Muscle layer of colon (tissue), 2 donors: ENCODE data around the gene FOXO3.
"Not testable (repeated sequence)": the region's sequence is repeated elsewhere in the genome, so short reads cannot be mapped to it uniquely, and the experiment has no call there.

Experiments
- H3K27ac ChIP-seq: one replicate; pipeline ENCODE4 v1.7.0; 2013; ENCODE audit warnings: low read depth, mild to moderate bottlenecking, low read length, moderate library complexity
- H3K27me3 ChIP-seq, 2 donors: one replicate each; pipeline ENCODE4 v1.7.0; 2013; ENCODE audit warnings: low read length in 2 of 2, mild to moderate bottlenecking in 2 of 2; ENCODE audit not compliant: insufficient read depth in 2 of 2, control insufficient read depth in 1 of 2
- H3K36me3 ChIP-seq: one replicate; pipeline ENCODE4 v1.7.0; 2013; ENCODE audit warnings: mild to moderate bottlenecking, low read length; ENCODE audit not compliant: insufficient read depth
- H3K4me1 ChIP-seq: one replicate; pipeline ENCODE4 v1.7.0; 2013; ENCODE audit warnings: mild to moderate bottlenecking, low read length; ENCODE audit not compliant: insufficient read depth
- H3K4me3 ChIP-seq, 2 donors: one replicate each; pipeline ENCODE4 v1.7.0; 2013; ENCODE audit warnings: low read length in 2 of 2, low read depth in 1 of 2, mild to moderate bottlenecking in 1 of 2, moderate library complexity in 1 of 2
- H3K9ac ChIP-seq: one replicate; pipeline ENCODE4 v1.7.0; 2013; ENCODE audit warnings: low read length
- H3K9me3 ChIP-seq: one replicate; pipeline ENCODE4 v1.7.0; 2013; ENCODE audit warnings: mild to moderate bottlenecking, low read length
- donor health status: abdominal sarcoma.
- donor health status: Adenocarcinoma of cecum.

FOXO3 gene

GRCh38 chr6:108683976-108684375 lies 123.3 kb downstream of the FOXO3 start:
- H3K27me3 ChIP-seq, H3K9me3 ChIP-seq, H3K36me3 ChIP-seq, H3K27ac ChIP-seq, H3K9ac ChIP-seq, H3K4me3 ChIP-seq: not testable (repeated sequence)
- peaks cover 14% of the 10 kb centered on the region for H3K4me1 ChIP-seq

- H3K27me3 ChIP-seq: no peaks in the 10 kb centered on the region
- no peaks in the 10 kb centered on the region for H3K36me3 ChIP-seq
- H3K27ac ChIP-seq: no peak overlapping the region
Observed at GRCh38 chr6:108684771-108685329, 124.1 kb downstream of the FOXO3 start.

GRCh38 chr6:108685970-108686369 lies 125.3 kb downstream of the FOXO3 start:
- Histone ChIP-seq H3K36me3 (no peaks in the 10 kb centered on the region), H3K9ac (no peak overlapping the region), H3K27ac (no peak overlapping the region), H3K4me1 (peaks cover 24% of the 10 kb centered on the region), H3K9me3 (no peaks in the 10 kb centered on the region), H3K4me3 (no peak overlapping the region), H3K27me3 (no peaks in the 10 kb centered on the region)

More at GRCh38 chr6:108684771-108685329, 124.1 kb downstream of the FOXO3 start:
- no peak overlapping the region for H3K4me3 ChIP-seq
- peaks cover 22% of the 10 kb centered on the region for H3K4me1 ChIP-seq
- no peak overlapping the region for H3K9ac ChIP-seq
- no peaks in the 10 kb centered on the region for H3K9me3 ChIP-seq

GRCh38 chr6:108686896-108687295 lies 126.2 kb downstream of the FOXO3 start:
- Histone ChIP-seq H3K9me3 (no peaks in the 10 kb centered on the region), H3K27ac (no peak overlapping the region), H3K4me1 (peaks cover 24% of the 10 kb centered on the region), H3K27me3 (no peaks in the 10 kb centered on the region), H3K9ac (no peak overlapping the region), H3K36me3 (no peaks in the 10 kb centered on the region), H3K4me3 (no peak overlapping the region)

- no peak overlapping the region for H3K9ac ChIP-seq
- H3K36me3 ChIP-seq: no peaks in the 10 kb centered on the region
- no peaks in the 10 kb centered on the region for H3K9me3 ChIP-seq
- no peak overlapping the region for H3K4me3 ChIP-seq
- no peak overlapping the region for H3K27ac ChIP-seq
- H3K4me1 ChIP-seq: peaks cover 24% of the 10 kb centered on the region
- no peaks in the 10 kb centered on the region for H3K27me3 ChIP-seq
Observed at GRCh38 chr6:108687921-108688320, 127.2 kb downstream of the FOXO3 start.

- Histone ChIP-seq H3K9ac (no peak overlapping the region), H3K4me1 (peaks cover 24% of the 10 kb centered on the region), H3K36me3 (no peaks in the 10 kb centered on the region), H3K4me3 (no peak overlapping the region), H3K27ac (no peak overlapping the region), H3K9me3 (no peaks in the 10 kb centered on the region), H3K27me3 (no peaks in the 10 kb centered on the region)
Observed at GRCh38 chr6:108689272-108690161, 128.8 kb downstream of the FOXO3 start.

GRCh38 chr6:108690326-108691049 lies 129.8 kb downstream of the FOXO3 start:
- no peak overlapping the region for H3K27ac ChIP-seq
- no peaks in the 10 kb centered on the region for H3K9me3 ChIP-seq
- no peak overlapping the region for H3K9ac ChIP-seq
- no peak overlapping the region for H3K4me3 ChIP-seq
- H3K36me3 ChIP-seq: no peaks in the 10 kb centered on the region
- peaks cover 15% of the 10 kb centered on the region for H3K4me1 ChIP-seq
- H3K27me3 ChIP-seq: no peaks in the 10 kb centered on the region

- no peaks in the 10 kb centered on the region for H3K27me3 ChIP-seq
- H3K4me3 ChIP-seq: no peak overlapping the region
- H3K9me3 ChIP-seq: no peaks in the 10 kb centered on the region
- no peaks in the 10 kb centered on the region for H3K36me3 ChIP-seq
- no peak overlapping the region for H3K27ac ChIP-seq
- peaks cover 13% of the 10 kb centered on the region for H3K4me1 ChIP-seq
- H3K9ac ChIP-seq: no peak overlapping the region
Observed at GRCh38 chr6:108693430-108694154, 132.9 kb downstream of the FOXO3 start.

GRCh38 chr6:108694816-108695215 lies 134.1 kb downstream of the FOXO3 start:
- Histone ChIP-seq H3K27ac (no peak overlapping the region), H3K4me3 (no peak overlapping the region), H3K9ac (no peak overlapping the region), H3K9me3 (no peaks in the 10 kb centered on the region), H3K27me3 (no peaks in the 10 kb centered on the region), H3K36me3 (no peaks in the 10 kb centered on the region), H3K4me1 (peaks cover 2% of the 10 kb centered on the region)

- no peak overlapping the region for H3K4me3 ChIP-seq
- H3K27me3 ChIP-seq: no peaks in the 10 kb centered on the region
- no peaks in the 10 kb centered on the region for H3K9me3 ChIP-seq
- no peaks in the 10 kb centered on the region for H3K4me1 ChIP-seq
- H3K9ac ChIP-seq: no peak overlapping the region
- no peak overlapping the region for H3K27ac ChIP-seq
- no peaks in the 10 kb centered on the region for H3K36me3 ChIP-seq
Observed at GRCh38 chr6:108697561-108698161, 136.9 kb downstream of the FOXO3 start.
